DOHH2 (cell line): ENCODE results near the gene FBXW7.

Experiments used
- EZH2phosphoT487 ChIP-seq: fragments of 200-600 bp; sonication (generic); IDR thresholded peaks from 2 replicates; pipeline ENCODE4 v1.6.1; 2017; ENCODE audit warnings: borderline replicate concordance, mild to moderate bottlenecking, antibody characterized with exemption, low read length, moderate library complexity, mixed read lengths
- TF ChIP-seq, protein P1 (sequence below): fragments of 200-600 bp; sonication (generic); IDR thresholded peaks from one replicate; pipeline ENCODE4 v1.5.1; 2014; ENCODE audit warnings: antibody characterized with exemption, mild to moderate bottlenecking, low read depth, low read length; ENCODE audit not compliant: poor library complexity, severe bottlenecking

DNA sequence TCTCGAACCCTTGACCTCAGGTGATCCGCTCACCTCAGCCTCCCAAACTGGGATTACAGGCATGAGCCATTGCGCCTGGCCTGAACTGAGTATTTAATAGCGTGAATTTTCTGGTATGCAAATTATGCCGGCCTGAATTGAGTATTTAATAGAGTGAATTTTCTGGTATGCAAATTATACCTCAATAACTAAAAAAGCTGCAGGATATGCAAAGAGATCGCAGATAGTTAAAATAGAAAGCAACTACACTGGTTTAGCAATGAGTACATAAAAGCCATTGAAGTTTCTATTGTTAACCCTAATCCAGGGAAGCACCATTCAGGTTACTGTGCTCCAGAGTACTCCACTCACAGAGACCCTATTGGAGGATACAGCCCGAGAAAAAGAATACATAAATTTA is 22.8 kb downstream of the FBXW7 start:
- TF ChIP-seq, protein P1, sequence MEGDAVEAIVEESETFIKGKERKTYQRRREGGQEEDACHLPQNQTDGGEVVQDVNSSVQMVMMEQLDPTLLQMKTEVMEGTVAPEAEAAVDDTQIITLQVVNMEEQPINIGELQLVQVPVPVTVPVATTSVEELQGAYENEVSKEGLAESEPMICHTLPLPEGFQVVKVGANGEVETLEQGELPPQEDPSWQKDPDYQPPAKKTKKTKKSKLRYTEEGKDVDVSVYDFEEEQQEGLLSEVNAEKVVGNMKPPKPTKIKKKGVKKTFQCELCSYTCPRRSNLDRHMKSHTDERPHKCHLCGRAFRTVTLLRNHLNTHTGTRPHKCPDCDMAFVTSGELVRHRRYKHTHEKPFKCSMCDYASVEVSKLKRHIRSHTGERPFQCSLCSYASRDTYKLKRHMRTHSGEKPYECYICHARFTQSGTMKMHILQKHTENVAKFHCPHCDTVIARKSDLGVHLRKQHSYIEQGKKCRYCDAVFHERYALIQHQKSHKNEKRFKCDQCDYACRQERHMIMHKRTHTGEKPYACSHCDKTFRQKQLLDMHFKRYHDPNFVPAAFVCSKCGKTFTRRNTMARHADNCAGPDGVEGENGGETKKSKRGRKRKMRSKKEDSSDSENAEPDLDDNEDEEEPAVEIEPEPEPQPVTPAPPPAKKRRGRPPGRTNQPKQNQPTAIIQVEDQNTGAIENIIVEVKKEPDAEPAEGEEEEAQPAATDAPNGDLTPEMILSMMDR = no peak
- TF ChIP-seq EZH2phosphoT487 = no peak
